Measurements from ENCODE around the gene CIAO1.

CIAO1 gene

GRCh38 chr2:96264656-96265348 lies 1.2 kb upstream of the CIAO1 start:
- peak; percentile 56 for DNase-seq (ENCODE audit: extremely low read depth, insufficient read length)
- Histone ChIP-seq H3K27me3 (replicated peaks; ENCODE audit: control insufficient read depth, insufficient read depth, low read length) (no peaks in the 10 kb centered on the region), H3K4me3 (replicated peaks; ENCODE audit: low read depth, low read length) (peak overlapping the region; percentile 74), H3K36me3 (ENCODE audit: control insufficient read depth, insufficient read depth, low read length) (peaks cover 23% of the 10 kb centered on the region)
- TF ChIP-seq CTCF (IDR thresholded peaks at IDR 0.05; ENCODE audit: insufficient read depth, low read length, poor library complexity, severe bottlenecking), result peak; percentile 61

GRCh38 chr2:96265349-96265839 lies 631 bp upstream of the CIAO1 start:
- Histone ChIP-seq H3K4me3 (replicated peaks; ENCODE audit: low read depth, low read length) (peak overlapping the region; percentile 74), H3K36me3 (ENCODE audit: control insufficient read depth, insufficient read depth, low read length) (peaks cover 21% of the 10 kb centered on the region), H3K27me3 (replicated peaks; ENCODE audit: control insufficient read depth, insufficient read depth, low read length) (no peaks in the 10 kb centered on the region)
- no peak for DNase-seq (ENCODE audit: extremely low read depth, insufficient read length)
- no peak for TF ChIP-seq CTCF (IDR thresholded peaks at IDR 0.05; ENCODE audit: insufficient read depth, low read length, poor library complexity, severe bottlenecking)

DNA sequence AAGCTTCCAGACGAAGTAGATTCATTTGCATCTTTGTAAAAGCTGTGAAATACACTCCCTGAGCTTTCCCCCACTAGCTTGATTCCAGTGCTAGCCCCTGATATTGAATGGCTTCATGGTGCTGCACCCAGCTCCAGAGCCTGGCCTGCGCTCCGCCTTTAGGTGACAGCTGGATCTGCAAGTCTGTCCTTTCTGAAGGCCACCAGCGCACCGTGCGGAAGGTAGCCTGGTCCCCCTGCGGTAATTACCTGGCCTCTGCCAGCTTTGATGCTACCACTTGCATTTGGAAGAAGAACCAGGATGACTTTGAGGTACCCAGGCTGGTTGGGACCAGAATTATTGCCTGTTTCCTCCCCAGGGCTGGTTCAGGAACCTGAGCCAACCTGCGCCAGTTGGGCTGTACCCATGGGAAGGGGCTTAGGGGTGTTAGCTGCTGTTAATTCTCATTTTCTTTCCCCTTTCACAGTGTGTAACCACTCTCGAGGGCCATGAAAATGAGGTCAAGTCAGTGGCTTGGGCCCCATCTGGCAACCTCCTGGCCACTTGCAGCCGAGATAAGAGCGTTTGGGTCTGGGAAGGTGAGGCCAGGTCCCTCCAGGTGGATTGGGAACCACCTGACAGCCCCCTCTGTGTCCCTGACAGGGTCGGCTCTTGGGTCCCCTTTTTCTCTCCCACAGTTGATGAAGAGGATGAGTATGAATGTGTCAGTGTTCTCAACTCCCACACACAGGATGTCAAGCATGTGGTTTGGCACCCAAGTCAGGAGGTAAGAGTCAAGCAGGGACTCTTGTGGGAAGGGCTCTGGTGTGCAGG lies 1.3 kb downstream of the CIAO1 start:
- TF ChIP-seq CTCF (IDR thresholded peaks at IDR 0.05; ENCODE audit: insufficient read depth, low read length, poor library complexity, severe bottlenecking), result peak; percentile 42
- no peak for DNase-seq (ENCODE audit: extremely low read depth, insufficient read length)
- Histone ChIP-seq H3K27me3 (replicated peaks; ENCODE audit: control insufficient read depth, insufficient read depth, low read length) (no peaks in the 10 kb centered on the region), H3K4me3 (replicated peaks; ENCODE audit: low read depth, low read length) (peak overlapping the region; percentile 74), H3K36me3 (ENCODE audit: control insufficient read depth, insufficient read depth, low read length) (peaks cover 26% of the 10 kb centered on the region)

- no peak for DNase-seq (ENCODE audit: extremely low read depth, insufficient read length)
- H3K36me3 ChIP-seq (ENCODE audit: control insufficient read depth, insufficient read depth, low read length), result peaks cover 35% of the 10 kb centered on the region
- no peak overlapping the region for H3K4me3 ChIP-seq (replicated peaks; ENCODE audit: low read depth, low read length)
- no peak for TF ChIP-seq CTCF (IDR thresholded peaks at IDR 0.05; ENCODE audit: insufficient read depth, low read length, poor library complexity, severe bottlenecking)
- no peaks in the 10 kb centered on the region for H3K27me3 ChIP-seq (replicated peaks; ENCODE audit: control insufficient read depth, insufficient read depth, low read length)
Measured at GRCh38 chr2:96271995-96272394, 6.0 kb downstream of the CIAO1 start.

DNA sequence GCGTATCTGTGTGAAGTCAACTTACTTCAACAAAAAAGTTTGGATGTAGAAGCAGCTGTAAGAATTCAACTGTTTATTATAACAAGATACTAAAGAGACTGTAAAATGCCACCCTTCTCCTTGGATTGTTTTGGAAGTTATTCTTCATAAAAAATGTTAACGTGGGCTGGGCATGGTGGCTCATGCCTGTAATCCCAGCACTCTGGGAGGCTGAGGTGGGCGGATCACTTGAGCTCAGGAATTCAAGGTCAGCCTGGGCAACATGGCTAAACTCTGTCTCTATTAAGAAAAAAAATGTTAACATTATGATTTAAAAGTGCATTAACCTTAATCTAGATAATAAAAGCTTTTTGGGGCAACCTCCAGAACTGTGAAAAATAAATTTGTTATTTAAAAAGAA lies 7.7 kb downstream of the CIAO1 start:
- DNase-seq (ENCODE audit: extremely low read depth, insufficient read length), result no peak
- H3K27me3 ChIP-seq (replicated peaks; ENCODE audit: control insufficient read depth, insufficient read depth, low read length), result no peaks in the 10 kb centered on the region
- no peak for TF ChIP-seq CTCF (IDR thresholded peaks at IDR 0.05; ENCODE audit: insufficient read depth, low read length, poor library complexity, severe bottlenecking)
- H3K36me3 ChIP-seq (ENCODE audit: control insufficient read depth, insufficient read depth, low read length), result peaks cover 45% of the 10 kb centered on the region
- no peak overlapping the region for H3K4me3 ChIP-seq (replicated peaks; ENCODE audit: low read depth, low read length)

Measured in GM06990 (cell line).